ENCODE data around the gene ABHD5. TPM values are rescaled to one million over a fixed set of nuclear protein-coding genes. Genes with fewer than 3 reads are reported as not detected.
A peak's percentile ranks its signal among the peaks of the same experiment; 100 is the strongest.

The ABHD5 gene
- total and polyA plus RNA-seq, 10 of the 15 experiments (the other 5 are each of a cell fraction or from before 2014, with no cell fraction given): 5.5 to 24.4 (median 9.5) TPM

- Histone ChIP-seq H4K20me1 (ENCODE audit: control insufficient read depth, insufficient read depth) (no peaks in the 10 kb centered on the region), H3K9ac (ENCODE audit: control insufficient read depth, insufficient read depth, low read length) (no peak overlapping the region), H3K27ac (ENCODE audit: control insufficient read depth, insufficient read depth) (no peak overlapping the region), H3K4me2 (ENCODE audit: control insufficient read depth, insufficient read depth) (no peak overlapping the region), H3K27me3 (replicated peaks in 1 of 2; ENCODE audit: control insufficient read depth in 2 of 2, insufficient read depth in 2 of 2, low read length in 1 of 2) (no peaks in the 10 kb centered on the region), H3K4me3 (no peak overlapping the region), H3K36me3 (ENCODE audit: control insufficient read depth in 2 of 2, insufficient read depth in 2 of 2, low read length in 1 of 2) (peaks cover 0 to 2% of the 10 kb centered on the region in 2 experiments; a peak in 2 of 4 replicates), H3K4me1 (ENCODE audit: control insufficient read depth, insufficient read depth, low read length) (no peaks in the 10 kb centered on the region), H2AFZ (ENCODE audit: control insufficient read depth, low read depth, low read length) (no peak overlapping the region), H3K9me3 (replicated peaks; ENCODE audit: control insufficient read depth, insufficient read depth, low read length) (no peaks in the 10 kb centered on the region), H3K79me2 (ENCODE audit: control insufficient read depth, insufficient read depth, low read length) (no peaks in the 10 kb centered on the region)
- FAIRE-seq (peak; percentile 7), DNase-seq (ENCODE audit: low read depth, low spot score) (no peak), ATAC-seq (peak; percentile 27; the same call in 1 of the 3 replicates)
- RAD21 ChIA-PET (ENCODE audit: unreplicated experiment): interaction anchor here (0.6 kb wide), 1 partner anchor 491 kb away, joined by 4 read pairs; no protein-coding TSS in a partner anchor
- CTCF ChIA-PET: interaction anchor here (0.7 to 1.6 kb wide), 2 partner anchors 9 to 22 kb away, joined by 3 read pairs; no protein-coding TSS in a partner anchor
- POLR2A ChIA-PET: interaction anchor here (2.1 kb wide), 1 partner anchor 12 kb away, joined by 4 read pairs; no protein-coding TSS in a partner anchor
- in situ Hi-C loops (cut with MboI) (no loop called here), intact Hi-C loops (cut with micrococcal nuclease; ENCODE audit: unreplicated experiment) (no loop called here)
- SMC1A ChIA-PET (ENCODE audit: uncharacterized antibody, unreplicated experiment): interaction anchor here (1.3 kb wide), 1 partner anchor 12 kb away, joined by 4 read pairs; no protein-coding TSS in a partner anchor
- BruUV-seq (replicated peaks): no TSS peak
- TF ChIP-seq ZBTB40 (IDR thresholded peaks at IDR 0.05; ENCODE audit: borderline replicate concordance): no peak
- TF ChIP-seq RB1 (IDR thresholded peaks at IDR 0.05; ENCODE audit: borderline replicate concordance): no peak
- no peak for TF ChIP-seq JUND (IDR thresholded peaks at IDR 0.05; ENCODE audit: low read depth, low read length)
- TF ChIP-seq PAX8 (IDR thresholded peaks at IDR 0.05): no peak
- TF ChIP-seq SMAD1 (IDR thresholded peaks at IDR 0.05; ENCODE audit: low read depth, partially characterized antibody): no peak
- TF ChIP-seq CHD4 (IDR thresholded peaks at IDR 0.05): no peak
- TF ChIP-seq ATF3 (IDR thresholded peaks at IDR 0.05; ENCODE audit: borderline replicate concordance, extremely low read depth, low read depth, low read length): no peak
- TF ChIP-seq NFYA (IDR thresholded peaks at IDR 0.05; ENCODE audit: borderline replicate concordance, low read depth, low read length): no peak
- no peak for TF ChIP-seq MAX (IDR thresholded peaks at IDR 0.05; ENCODE audit: low read depth, low read length)
- TF ChIP-seq CTCF (IDR thresholded peaks at IDR 0.05 in 2 of 3, conservative IDR thresholded peaks at IDR 0.05 in 1 of 3; ENCODE audit: control insufficient read depth in 2 of 3, extremely low read depth in 1 of 3, insufficient read depth in 1 of 3, low read depth in 3 of 3, low read length in 3 of 3): no peak
- TF ChIP-seq SREBF2 (IDR thresholded peaks at IDR 0.05; ENCODE audit: low read length): no peak
- no peak for TF ChIP-seq SPI1 (IDR thresholded peaks at IDR 0.05; ENCODE audit: borderline replicate concordance, insufficient read depth, low read depth, low read length)
- no peak for TF ChIP-seq ZNF622 (IDR thresholded peaks at IDR 0.05)
- no peak for TF ChIP-seq SUPT20H (IDR thresholded peaks at IDR 0.05; ENCODE audit: borderline replicate concordance, control insufficient read depth, low read depth, low read length)
- TF ChIP-seq E2F4 (IDR thresholded peaks at IDR 0.05; ENCODE audit: low read depth, low read length): no peak
Observed at GRCh38 chr3:43707998-43708397, 17.3 kb downstream of the ABHD5 start.

Measured in GM12878 (cell line).